LNCAP (cell line): ENCODE measurements around the gene GOLPH3L.

Experiments
- TF ChIP-seq, protein P1 (sequence below): fragments of 450-650 bp; IDR thresholded peaks from 2 replicates; pipeline ENCODE4 v1.5.1; 2017; ENCODE audit warnings: mild to moderate bottlenecking

The GOLPH3L gene

DNA sequence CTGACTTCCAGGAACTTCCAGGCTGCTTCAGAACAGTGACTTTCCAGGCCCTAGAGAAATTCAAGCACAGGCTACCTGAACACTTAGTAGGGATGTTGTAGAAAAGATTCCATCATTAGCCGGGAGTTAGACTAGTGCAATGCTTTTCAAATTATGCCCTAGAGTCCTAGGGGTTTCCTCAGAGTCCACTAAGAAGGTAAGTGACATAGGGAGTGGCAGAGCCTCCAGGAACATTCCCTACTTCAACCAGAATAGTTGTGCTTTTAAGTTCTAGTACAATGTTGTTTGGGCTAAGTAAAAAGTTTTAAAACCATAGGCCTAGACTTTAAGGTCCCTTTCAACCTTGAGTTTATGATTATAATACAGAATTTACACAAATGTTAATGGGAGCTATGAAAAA, 9.1 kb upstream of the GOLPH3L start:
- TF ChIP-seq, protein P1, sequence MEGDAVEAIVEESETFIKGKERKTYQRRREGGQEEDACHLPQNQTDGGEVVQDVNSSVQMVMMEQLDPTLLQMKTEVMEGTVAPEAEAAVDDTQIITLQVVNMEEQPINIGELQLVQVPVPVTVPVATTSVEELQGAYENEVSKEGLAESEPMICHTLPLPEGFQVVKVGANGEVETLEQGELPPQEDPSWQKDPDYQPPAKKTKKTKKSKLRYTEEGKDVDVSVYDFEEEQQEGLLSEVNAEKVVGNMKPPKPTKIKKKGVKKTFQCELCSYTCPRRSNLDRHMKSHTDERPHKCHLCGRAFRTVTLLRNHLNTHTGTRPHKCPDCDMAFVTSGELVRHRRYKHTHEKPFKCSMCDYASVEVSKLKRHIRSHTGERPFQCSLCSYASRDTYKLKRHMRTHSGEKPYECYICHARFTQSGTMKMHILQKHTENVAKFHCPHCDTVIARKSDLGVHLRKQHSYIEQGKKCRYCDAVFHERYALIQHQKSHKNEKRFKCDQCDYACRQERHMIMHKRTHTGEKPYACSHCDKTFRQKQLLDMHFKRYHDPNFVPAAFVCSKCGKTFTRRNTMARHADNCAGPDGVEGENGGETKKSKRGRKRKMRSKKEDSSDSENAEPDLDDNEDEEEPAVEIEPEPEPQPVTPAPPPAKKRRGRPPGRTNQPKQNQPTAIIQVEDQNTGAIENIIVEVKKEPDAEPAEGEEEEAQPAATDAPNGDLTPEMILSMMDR, result no peak

DNA sequence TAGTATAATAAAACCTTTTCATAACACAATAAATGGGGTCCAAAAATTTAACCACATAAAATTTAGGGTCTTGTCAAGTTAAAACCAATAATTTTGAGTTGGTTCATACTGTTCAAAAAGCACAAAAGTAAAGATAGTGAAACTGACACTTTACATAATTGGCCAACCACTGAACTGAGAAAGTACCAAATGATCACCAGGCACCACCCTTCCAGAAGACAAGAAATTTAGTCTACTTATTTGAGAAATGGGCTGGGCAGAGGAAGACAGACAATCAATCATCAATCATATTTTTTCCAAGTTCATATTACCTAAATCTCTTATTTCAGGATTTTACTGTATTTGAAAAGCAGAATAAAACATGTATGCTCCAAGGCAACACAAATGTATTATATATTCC, 6.5 kb upstream of the GOLPH3L start:
- TF ChIP-seq, protein P1, result no peak

DNA sequence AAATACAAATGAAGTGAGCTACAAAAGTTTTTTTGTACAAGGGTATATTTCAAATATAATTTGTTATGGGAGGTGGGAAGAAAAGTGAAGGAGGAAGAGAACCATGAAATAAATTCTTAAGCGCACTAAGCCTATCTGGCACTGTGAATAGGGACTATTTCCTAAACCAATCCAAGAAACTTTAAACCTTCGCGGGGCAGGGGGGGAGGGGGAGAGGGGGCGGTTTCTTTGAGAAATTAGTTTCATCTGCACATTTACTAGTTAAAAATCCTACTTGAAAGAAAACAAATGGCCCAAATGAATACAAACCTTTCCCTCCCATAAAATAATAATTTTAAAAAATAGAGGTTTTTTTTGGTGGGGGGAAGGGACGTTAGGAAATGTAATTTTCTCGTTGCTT, 364 bp downstream of the GOLPH3L start:
- TF ChIP-seq, protein P1, result no peak

DNA sequence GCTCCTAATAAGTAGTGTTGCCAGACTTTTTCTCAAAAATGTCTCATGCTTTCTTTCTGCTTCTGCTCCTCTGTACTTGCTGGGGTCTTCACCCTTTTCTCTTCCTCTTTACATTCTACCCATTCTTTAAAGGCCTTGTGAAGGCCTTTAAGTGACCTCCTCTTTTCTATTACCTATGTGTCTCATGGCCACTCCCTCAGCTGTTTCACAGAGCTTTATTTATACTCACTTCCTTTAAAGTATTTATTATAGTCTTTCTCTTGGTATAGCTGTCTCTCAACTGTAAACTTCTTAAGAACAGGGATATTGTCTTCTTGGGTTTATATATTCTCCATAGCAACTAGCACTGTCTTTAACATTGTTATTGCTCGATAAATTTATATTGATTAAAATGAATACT, 792 bp downstream of the GOLPH3L start:
- TF ChIP-seq, protein P1, result no peak

DNA sequence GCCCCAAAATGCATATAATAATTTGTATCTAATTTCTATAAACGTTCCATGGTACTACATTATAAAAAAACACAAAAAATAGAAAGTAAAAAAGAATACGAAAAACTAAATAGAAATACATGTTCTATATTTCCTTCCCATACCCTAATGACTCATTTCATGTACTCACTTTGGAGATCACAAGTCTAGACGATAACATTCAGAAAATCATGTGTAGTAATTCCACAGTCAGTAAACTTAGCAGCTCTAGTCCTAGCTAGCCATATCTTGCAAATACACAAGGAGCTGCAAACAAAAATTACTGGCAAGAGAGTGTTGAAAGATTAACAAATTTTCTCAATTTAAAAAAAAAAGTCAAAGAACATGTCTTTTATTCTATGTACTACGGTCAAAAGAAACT, 1.4 kb downstream of the GOLPH3L start:
- TF ChIP-seq, protein P1, result no peak

DNA sequence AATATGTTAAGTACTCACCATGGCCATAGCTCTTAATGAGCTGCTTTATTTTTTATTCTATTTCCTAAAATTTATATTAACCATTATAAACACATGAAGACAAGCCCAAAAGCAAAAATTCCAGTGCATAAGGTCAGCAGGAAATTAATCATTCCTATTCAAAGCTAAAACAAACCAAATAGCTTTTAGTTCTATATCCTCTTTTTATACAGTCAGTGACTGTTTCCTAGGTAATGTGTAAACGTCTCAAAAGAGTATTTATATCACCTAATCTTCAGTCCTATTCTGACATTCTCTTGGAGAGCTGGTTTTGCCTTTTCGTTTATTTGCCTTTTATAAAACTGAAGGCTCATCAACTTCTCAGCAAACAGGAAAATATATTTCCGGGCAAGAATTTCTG, 4.2 kb downstream of the GOLPH3L start:
- TF ChIP-seq, protein P1, result no peak

DNA sequence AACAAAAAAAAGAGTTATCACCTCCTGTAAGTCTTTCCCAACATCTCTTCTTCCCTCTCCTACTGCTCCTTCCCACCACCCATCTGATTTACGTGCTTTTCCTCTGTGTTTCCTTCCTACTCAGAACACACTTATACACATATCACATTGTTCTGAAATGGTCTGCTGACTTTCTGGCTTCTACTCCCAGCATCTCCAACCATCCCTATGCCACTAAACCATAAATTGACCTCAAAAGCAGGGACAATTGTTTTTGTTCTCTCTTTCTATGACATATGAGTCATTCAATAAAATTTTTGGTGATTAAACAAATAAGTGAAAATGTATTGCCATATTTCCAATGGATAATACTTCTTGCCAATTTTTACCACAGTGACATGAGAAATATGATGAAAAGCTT, 8.2 kb downstream of the GOLPH3L start:
- TF ChIP-seq, protein P1, result no peak

DNA sequence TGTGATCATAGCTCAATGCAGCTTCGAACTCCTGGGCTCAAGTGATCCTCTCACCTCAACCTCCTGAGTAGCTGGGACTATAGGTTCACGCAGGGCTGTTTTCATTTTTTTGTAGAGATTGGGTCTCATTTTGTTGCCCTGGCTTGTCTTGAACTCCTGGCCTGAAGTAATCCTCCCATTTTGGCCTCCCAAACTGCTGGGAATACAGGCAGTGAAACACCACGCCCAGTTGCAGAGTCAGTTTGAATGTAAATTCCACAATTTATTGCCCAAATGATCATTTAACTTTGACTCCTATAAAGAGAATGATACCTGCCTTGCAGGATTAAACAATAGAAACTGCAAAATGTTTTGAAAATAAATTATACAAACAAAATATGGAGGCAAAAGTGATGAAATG, 10.7 kb downstream of the GOLPH3L start:
- TF ChIP-seq, protein P1, result no peak
